HL-60 (cell line): ENCODE data around the gene GPX1.

Source experiments
- CTCF ChIP-seq: IDR thresholded peaks from one replicate; pipeline ENCODE4 v1.5.1; 2011; ENCODE audit warnings: low read length, control low read depth, inconsistent platforms; ENCODE audit not compliant: insufficient read depth
- POLR2AphosphoS5 ChIP-seq: IDR thresholded peaks from 2 replicates; pipeline ENCODE4 v1.6.1; 2012; ENCODE audit warnings: low read depth
- REST ChIP-seq: IDR thresholded peaks from 2 replicates; pipeline ENCODE4 v1.6.1; 2012; ENCODE audit warnings: low read depth; ENCODE audit not compliant: insufficient replicate concordance
- SPI1 ChIP-seq: IDR thresholded peaks from 2 replicates; pipeline ENCODE4 v1.6.1; 2012; ENCODE audit warnings: low read depth, mild to moderate bottlenecking, borderline replicate concordance

GRCh38 chr3:49403891-49404290 is 45.7 kb upstream of the GPX1 start:
- no peak for TF ChIP-seq CTCF
- TF ChIP-seq POLR2AphosphoS5: no peak
- no peak for TF ChIP-seq SPI1
- TF ChIP-seq REST: no peak
